GM18498 (cell line): ENCODE results near the gene NAA80.
A peak's percentile ranks its signal among the peaks of the same experiment; 100 is the strongest.
"Not testable (repeated sequence)": the region's sequence is repeated elsewhere in the genome, so short reads cannot be mapped to it uniquely, and the experiment has no call there.

Source experiments
- ATAC-seq: cut with Tn5 transposase; IDR thresholded peaks from one replicate; pipeline ENCODE4 v1.9.1; 2021; ENCODE audit warnings: mild to moderate bottlenecking, moderate library complexity; ENCODE audit not compliant: unreplicated experiment

Gene NAA80

DNA sequence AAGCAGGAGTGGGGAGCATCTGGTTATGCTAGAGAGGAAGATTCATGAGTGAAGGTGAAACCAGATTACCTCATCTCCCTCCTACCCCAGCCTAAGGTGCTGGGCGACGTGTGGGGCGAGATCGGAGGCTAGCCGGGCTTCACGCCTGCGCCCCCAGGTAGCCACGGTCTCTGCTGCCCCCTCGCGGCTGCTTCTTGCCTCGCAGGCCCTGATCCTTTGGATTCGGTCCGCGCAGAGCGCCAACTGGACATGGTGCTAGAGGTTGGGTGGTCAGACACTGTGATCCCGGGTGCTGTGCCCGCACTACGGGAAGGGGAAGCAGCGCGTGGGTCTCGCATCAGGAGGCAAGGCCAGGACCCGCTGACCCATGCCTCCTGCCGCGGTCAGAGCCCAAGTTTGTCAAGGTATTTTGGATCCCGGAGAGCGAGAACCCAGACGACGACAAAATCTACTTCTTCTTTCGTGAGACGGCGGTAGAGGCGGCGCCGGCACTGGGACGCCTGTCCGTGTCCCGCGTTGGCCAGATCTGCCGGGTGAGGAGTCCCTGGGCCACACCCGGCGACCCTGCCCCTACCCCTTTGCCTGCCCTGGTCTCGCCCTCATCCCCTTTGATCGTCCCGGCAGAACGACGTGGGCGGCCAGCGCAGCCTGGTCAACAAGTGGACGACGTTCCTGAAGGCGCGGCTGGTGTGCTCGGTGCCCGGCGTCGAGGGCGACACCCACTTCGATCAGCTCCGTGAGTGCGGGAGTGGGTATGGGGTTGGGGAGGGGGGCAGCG lies 26.1 kb downstream of the NAA80 start:
- peak; percentile 81 for ATAC-seq

GRCh38 chr3:50272538-50272910 lies 26.7 kb downstream of the NAA80 start:
- ATAC-seq: not testable (repeated sequence)

DNA sequence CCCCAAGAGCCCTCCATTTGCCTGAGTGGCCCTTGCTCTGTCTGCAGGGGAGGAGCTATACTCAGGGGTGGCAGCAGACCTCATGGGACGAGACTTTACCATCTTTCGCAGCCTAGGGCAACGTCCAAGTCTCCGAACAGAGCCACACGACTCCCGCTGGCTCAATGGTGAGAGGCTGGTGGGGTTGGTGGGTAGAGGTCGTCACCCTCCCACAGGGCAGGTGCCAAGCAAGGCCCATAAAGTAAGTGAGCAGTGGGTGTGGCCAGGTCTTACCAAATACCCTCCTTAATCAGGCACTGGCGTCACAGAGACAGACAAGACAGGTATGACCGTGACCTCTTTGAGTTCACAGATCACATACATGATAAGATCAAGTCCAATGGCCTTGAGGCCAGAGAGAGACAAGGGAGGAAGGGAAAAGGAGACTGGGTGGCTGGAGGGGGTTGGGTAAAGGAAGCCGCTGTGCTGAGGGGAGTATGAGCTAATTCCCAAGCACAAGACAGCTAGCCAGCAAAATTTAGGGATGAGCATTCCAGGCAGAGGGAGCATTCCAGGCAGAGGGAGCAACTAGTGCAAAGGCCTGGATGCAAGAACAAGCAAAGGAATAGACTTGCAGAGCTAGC lies 27.8 kb downstream of the NAA80 start:
- no peak for ATAC-seq

GRCh38 chr3:50270422-50271224 lies 28.6 kb downstream of the NAA80 start:
- no peak for ATAC-seq

DNA sequence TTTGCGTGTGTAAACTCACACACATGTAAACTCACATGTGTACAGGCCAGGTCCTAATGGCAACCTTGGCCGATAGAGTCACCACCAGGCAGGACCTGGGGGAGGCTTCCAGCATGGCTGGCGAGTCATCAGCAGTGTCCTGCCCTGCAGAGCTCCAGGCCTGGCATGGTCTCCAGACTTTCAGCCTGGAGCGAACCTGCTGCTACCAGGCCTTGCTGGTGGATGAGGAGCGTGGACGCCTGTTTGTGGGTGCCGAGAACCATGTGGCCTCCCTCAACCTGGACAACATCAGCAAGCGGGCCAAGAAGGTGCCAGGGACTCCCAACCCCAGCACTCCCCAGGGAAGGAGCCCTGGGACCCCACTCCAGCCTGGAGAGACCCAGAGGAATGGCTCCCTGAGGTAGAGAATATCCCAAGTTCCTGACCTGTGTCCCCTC lies 29.2 kb downstream of the NAA80 start:
- ATAC-seq: no peak

- no peak for ATAC-seq
These were observed 29.7 kb downstream of the NAA80 start for GRCh38 chr3:50269460-50269859.

GRCh38 chr3:50268703-50269451 lies 30.3 kb downstream of the NAA80 start, which contains the start of gene SEMA3B:
TSS of gene SEMA3B (plus strand) at chr3:50269147. CDS start at chr3:50269241, 94 bp downstream.
- no peak for ATAC-seq

DNA sequence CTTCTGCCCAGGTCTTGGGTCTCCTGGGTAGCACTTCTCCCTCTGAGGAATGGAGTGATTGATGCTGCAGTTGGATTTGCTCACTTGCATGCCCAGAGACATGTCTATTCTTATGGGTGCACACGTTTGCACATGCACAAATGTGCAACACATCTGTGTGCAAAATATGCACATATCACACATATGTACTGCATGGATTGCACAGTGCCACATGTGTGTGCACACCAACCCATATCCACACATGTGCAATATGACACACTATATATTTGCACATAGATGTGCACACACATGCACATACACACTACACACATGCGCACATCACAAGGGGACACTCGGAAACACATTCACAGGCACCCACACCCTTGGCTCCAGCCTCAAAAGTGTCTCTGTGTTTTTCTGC lies 30.9 kb downstream of the NAA80 start:
- no peak for ATAC-seq

DNA sequence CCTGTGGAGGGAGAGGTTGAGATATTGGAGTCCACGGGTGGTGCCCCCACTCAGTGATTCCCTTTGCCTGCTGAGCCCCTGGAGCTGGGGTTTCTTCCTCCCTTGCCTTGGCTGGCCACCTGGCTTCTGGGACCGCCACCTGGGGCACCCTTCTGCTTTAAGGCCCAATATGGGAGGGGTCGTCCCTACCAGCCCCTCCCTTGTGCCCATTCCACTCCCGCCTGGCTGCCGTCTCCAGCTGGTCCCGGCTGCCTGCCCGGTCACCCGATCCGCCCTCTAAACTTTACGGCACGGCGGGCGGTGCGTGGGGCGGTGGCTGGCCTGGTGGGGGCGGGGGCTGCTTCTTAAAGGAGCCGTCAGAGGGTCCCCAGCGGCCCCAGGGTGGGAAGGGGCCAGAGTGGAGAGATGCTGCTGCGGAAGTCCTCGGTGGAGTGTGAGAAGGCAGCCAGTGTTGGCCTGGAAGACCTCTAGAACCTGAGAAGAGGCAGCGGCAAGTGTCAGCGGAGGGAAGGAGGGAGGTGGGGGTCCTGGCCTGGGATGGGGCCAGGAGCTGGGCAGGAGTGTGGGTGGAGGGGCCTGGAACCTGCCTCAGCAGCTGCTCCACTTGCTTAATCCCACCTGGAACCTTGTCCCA lies 31.8 kb downstream of the NAA80 start:
- no peak for ATAC-seq

DNA sequence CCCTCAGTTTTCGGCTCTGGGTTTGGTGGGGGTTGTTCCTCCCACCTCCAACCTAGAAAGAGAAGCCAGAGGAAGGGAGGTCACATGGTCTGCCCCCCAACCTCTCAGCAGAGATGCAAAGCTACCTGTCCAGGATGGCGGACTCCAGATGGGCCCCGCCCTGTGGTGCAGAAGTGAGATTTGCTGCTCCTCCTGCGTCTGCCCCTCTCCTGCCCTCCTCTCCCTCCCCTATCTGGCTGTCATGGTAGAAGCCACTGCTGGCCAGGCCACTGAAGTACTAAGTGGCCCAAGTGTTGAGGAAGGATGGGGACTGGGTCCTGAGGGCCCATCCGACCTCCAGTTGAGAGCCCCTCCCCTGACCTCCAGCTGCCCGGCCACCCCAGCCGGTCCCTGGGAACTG lies 32.4 kb downstream of the NAA80 start:
- ATAC-seq: no peak

DNA sequence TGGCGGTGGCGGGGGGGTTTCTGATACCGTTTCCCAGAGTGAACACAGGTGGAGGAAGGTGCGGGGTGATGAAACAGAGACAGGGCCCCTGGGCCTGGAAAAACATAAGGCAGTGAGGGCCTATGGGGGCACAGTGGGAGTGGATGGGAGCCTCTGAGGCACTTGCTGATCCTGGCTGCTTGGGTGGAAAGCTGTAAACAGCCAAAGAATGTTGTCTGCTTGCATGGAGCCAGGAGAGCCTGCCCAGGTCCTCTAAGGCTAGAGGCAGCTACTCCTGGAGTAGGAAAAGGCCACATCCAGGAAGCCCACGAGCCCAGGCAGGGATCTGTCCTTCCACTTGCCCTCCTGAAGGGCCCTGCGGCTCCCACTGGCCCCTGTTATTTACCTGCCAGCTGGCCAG lies 33.2 kb downstream of the NAA80 start:
- no peak for ATAC-seq

GRCh38 chr3:50265571-50265970 lies 33.6 kb downstream of the NAA80 start:
- no peak for ATAC-seq

DNA sequence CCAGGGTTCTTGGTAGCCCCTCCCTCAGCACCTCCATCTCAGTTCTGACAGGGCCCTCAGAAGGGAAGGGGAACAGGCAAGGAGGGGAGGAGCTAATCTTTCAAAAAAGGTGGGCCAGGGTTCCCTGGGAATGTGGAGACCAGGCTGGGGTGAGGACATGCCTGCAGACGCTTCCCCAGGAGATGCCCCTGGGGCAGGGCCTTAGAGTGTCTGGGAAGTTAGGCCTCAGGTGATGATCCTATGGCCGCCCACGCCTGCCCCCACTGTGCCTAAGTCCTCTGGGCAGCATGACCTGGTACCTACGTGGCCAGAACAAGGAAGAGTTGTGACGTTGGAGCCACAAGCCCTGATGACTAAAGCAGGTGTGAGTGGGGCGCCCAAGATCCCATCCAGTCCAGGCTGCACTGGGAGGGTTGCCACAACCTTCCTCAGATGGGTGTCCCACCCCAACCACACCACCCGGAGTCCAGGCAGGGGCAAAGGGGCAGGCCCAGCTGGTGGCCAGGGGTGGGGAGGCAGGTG lies 34.2 kb downstream of the NAA80 start:
- ATAC-seq: no peak

- no peak for ATAC-seq
These were observed 34.7 kb downstream of the NAA80 start for GRCh38 chr3:50264383-50264963.

GRCh38 chr3:50263478-50264382 lies 35.5 kb downstream of the NAA80 start:
- no peak for ATAC-seq

DNA sequence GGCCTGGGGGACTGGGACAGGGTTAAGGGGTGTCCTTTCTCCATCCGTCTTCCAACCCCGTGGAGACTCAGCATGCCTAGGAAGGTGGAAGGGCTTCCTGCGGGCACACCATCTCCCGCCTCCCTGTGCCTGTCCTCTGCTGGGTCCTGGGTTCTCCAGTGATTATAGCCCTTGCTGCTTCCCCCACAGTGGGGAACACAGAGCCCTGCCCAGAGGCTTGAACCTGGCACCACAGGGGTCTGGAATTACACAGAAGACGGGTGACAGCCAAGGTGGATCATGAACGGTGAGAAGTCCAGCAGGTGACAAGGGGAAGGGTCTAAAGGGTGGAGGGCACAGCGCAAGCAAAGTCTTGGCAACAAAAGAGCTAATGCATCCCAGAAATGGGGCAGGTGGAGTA lies 36.4 kb downstream of the NAA80 start:
- no peak for ATAC-seq

DNA sequence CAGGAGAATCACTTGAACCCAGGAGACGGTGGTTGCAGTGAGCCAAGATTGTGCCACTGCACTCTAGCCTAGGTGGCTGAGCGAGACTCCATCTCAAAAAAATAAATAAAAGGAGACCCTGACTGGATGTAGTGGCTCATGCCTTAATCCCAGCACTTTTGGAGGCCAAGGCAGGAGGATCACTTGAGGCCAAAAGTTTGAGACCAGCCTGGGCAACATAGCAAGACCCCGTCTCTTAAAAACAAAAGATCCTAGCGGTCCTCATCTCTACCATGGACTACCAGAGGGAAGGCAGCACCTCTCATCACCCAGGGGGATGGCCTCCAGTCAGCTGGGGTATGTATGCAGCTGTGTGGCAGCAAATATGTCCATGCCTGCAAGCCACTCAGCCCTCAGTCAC lies 37.0 kb downstream of the NAA80 start:
- not testable (repeated sequence) for ATAC-seq

- ATAC-seq: no peak
These were observed 37.7 kb downstream of the NAA80 start for GRCh38 chr3:50261505-50261904.

DNA sequence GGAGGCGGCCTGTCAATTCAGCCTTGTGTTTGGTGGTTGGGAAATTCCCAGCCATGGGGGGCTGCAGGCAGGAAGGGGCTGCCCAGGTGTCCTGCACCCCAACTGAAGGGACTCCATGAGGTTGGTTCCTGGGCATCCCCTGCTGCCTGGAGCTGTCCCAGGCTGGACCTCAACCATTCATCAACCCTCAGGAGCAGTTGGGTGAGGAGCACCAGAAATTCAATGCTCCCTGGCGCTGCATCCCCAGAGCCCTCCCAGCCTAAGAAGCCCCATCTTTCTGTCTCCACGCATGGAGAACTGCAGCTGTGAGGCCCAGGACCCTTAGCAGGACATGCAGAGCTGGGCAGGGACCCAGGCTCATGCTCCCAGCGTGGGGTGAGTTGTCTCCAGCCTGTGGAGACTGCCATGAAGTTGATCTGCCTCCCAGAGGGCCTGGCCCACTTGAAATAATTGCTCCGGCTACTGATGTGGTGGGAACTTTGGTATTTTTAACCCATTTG lies 38.2 kb downstream of the NAA80 start:
- no peak for ATAC-seq
